HG03432 (cell line): Measurements from ENCODE around the gene CLTB.
A peak's percentile ranks its signal among the peaks of the same experiment; 100 is the strongest.

Source experiments
- ATAC-seq: cut with Tn5 transposase; IDR thresholded peaks from one replicate; pipeline ENCODE4 v1.9.1; 2021; ENCODE audit warnings: mild to moderate bottlenecking, moderate library complexity; ENCODE audit not compliant: unreplicated experiment

CLTB gene

DNA sequence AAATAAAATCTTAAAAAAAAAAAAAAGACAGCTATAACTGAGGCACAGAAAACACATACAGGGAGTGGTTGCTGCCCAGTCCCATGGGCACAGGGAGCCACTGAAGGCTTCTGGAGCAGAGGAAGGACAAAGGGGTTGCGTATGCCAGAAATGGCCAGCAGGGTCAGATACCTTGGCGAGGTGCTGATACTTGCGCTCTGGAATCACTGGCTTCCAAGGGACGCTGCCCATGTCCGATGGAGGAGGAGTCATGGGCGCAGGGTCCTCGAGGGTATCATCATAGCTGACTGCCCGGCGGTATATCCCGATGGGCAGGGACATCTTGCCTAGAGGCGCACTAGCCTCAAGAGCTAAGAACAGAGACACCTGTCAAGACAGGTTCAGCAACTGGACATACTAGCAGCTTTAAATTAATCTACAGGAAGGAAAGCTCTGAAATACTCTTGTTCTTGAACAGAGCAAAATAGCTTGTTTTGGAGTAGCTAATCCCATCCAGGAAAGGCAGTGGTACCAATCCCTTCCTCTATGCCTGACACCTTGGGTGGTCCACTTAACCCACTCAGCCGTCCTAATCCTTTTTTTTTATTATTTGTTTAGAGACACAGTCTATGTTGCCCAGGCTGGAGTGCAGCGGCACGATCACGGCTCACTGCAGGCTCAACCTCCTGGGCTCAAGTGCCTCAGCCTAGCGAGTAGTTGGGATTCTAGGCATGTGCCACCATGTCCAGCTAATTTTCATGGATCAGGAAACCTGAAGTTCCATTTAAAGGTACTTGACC, 60.8 kb downstream of the CLTB start:
- no peak for ATAC-seq

DNA sequence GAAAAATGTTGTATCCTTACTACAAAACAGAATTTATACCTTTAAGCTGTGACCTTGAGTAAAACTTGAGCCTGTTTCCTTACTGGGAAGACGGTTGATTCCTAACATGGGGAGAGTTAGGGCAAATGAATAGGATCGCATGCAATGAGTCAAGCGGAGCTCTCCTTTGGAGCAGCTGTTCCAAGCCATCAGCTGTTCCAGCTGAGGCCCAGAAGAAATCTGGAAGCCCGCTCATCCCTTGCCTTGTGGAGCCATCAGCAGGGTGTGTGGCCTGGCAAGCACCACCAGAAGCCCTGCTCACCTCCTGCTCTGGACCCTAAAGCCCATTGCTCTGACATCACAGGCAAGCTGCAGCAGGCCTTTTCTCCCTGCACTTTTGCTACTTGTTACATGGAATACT, 62.8 kb downstream of the CLTB start:
- no peak for ATAC-seq

DNA sequence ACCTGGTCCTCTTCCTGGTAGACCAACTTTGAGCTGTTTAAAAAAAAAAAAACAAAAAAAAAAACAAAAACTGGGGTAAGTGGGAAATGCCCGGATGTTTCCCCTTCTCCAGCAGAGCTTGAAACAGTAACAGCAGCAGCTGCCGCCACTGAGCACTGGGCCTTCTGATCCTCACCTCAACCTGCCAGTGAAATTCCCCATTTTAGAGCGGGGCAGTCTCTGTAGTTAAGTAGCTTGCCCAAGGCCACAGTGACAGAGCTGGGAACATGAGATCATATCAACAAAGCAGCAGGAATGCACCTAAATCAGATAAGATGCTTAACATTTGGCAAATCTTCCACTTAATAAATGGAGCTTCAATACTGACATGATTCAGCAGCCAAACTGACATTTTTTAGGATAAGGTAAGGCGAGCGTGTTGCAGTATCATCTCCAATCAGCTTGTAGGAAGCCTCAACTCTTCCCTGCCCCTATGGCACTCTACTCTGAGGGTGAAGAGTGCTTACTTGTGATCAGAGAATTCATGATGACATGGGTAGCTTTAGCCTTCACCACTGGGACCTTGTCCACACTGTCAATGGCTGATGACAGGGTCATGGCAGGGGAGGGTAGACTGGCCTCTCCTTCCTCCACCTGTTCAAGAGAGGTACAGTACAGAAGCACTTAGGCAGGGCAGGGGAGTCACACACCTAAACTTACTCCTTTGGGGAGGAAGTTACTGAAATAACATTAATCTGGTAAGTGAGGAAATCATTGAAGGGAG, 64.0 kb downstream of the CLTB start:
- ATAC-seq = peak; percentile 66

DNA sequence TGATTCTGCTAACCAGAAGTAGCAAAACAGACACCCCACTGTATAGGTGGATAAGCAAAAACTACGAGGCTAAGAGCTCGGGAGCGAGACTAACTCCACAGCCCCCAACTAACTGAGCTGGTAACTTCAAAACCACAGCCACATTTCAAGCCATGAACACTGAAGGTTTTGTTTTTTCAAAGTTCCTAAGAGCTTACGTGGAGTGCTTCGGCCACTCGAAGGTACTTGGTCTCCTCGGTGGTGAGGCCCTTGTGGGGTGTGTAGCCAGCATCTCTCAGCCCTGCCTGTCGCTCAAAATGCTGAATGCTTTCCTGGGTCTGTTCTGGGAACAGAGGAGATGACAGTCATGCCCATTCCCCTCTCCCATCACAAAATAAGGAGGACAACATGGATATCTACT, 65.9 kb downstream of the CLTB start:
- no peak for ATAC-seq

DNA sequence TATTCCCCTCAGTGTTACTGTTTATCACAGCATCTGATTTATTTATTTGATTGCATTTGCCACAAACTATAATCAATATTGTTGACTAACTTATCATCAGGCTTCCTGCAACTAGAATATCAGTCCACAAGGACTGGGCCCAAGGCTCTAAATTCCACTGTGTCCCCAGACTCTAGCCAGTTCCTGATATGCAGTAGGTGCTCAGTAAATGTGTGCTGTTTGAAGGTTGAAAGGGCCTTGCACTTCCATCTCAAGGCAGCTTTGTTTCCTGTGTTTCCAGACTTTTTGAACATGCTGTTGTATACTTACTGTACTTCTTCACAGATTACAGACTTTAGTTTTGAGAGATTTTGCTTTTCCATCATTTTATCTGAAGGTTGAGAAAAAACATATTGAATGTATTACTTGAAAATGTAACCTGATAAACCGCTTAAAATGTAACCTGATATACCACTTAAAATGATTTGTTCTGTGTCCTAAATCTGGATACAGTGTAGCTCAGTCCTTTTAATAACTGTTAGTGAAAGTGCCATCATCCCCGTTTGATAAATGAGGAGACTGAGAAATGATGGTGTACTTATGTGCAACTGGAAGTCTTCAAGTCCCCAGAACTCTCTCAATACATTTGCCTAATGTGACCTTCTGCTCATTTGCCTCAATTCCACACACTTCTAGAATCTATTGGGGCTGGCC, 73.4 kb downstream of the CLTB start:
- ATAC-seq = no peak
